NCI-H2107 treated with DMSO at 0.1 percent for 48 hours (cell line): ENCODE measurements around the gene PKHD1.
"Not testable (repeated sequence)": the region's sequence is repeated elsewhere in the genome, so short reads cannot be mapped to it uniquely, and the experiment has no call there.

ENCODE experiments used
- DNase-seq: peaks from one replicate; lab custom pipeline; 2025; ENCODE audit not compliant: unreplicated experiment; lab: John Stamatoyannopoulos, UW

Gene PKHD1

GRCh38 chr6:51865176-51865575, 222.2 kb downstream of the PKHD1 start:
- DNase-seq: no peak

- no peak for DNase-seq
Observed at GRCh38 chr6:51857134-51857533, 230.3 kb downstream of the PKHD1 start.

GRCh38 chr6:51856508-51856907, 230.9 kb downstream of the PKHD1 start:
- no peak for DNase-seq

- peak; percentile 54 for DNase-seq
Observed at GRCh38 chr6:51855310-51856082, 231.9 kb downstream of the PKHD1 start.

GRCh38 chr6:51854876-51855275, 232.5 kb downstream of the PKHD1 start:
- DNase-seq: no peak

GRCh38 chr6:51854347-51854746, 233.1 kb downstream of the PKHD1 start:
- DNase-seq: no peak

- DNase-seq: not testable (repeated sequence)
Observed at GRCh38 chr6:51853109-51853508, 234.3 kb downstream of the PKHD1 start.

- no peak for DNase-seq
Observed at GRCh38 chr6:51846531-51846930, 240.9 kb downstream of the PKHD1 start.

- peak; percentile 39 for DNase-seq
Observed at GRCh38 chr6:51844336-51844735, 243.1 kb downstream of the PKHD1 start.

- peak; percentile 22 for DNase-seq
Observed at GRCh38 chr6:51843456-51844056, 243.9 kb downstream of the PKHD1 start.

GRCh38 chr6:51842804-51843378, 244.5 kb downstream of the PKHD1 start:
- no peak for DNase-seq

GRCh38 chr6:51842061-51842803, 245.2 kb downstream of the PKHD1 start:
- no peak for DNase-seq

GRCh38 chr6:51841626-51842025, 245.8 kb downstream of the PKHD1 start:
- DNase-seq: no peak

- no peak for DNase-seq
Observed at GRCh38 chr6:51839726-51840374, 247.6 kb downstream of the PKHD1 start.

GRCh38 chr6:51830666-51831065, 256.7 kb downstream of the PKHD1 start:
- DNase-seq: no peak

GRCh38 chr6:51827580-51827979, 259.8 kb downstream of the PKHD1 start:
- no peak for DNase-seq

GRCh38 chr6:51824940-51825339, 262.5 kb downstream of the PKHD1 start:
- DNase-seq: no peak

GRCh38 chr6:51820555-51820954, 266.9 kb downstream of the PKHD1 start:
- no peak for DNase-seq

- DNase-seq: no peak
Observed at GRCh38 chr6:51818520-51819022, 268.8 kb downstream of the PKHD1 start.

- DNase-seq: no peak
Observed at GRCh38 chr6:51817832-51818231, 269.6 kb downstream of the PKHD1 start.

- peak; percentile 97 for DNase-seq
Observed at GRCh38 chr6:51814418-51814817, 273.0 kb downstream of the PKHD1 start.
